ENCODE measurements around the gene GGT6.
A peak's percentile ranks its signal among the peaks of the same experiment; 100 is the strongest.
"Not testable (repeated sequence)": the region's sequence is repeated elsewhere in the genome, so short reads cannot be mapped to it uniquely, and the experiment has no call there.

GGT6 gene, protein sequence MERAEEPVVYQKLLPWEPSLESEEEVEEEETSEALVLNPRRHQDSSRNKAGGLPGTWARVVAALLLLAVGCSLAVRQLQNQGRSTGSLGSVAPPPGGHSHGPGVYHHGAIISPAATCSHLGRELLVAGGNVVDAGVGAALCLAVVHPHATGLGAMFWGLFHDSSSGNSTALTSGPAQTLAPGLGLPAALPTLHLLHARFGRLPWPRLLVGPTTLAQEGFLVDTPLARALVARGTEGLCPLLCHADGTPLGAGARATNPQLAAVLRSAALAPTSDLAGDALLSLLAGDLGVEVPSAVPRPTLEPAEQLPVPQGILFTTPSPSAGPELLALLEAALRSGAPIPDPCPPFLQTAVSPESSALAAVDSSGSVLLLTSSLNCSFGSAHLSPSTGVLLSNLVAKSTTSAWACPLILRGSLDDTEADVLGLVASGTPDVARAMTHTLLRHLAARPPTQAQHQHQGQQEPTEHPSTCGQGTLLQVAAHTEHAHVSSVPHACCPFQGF

DNA sequence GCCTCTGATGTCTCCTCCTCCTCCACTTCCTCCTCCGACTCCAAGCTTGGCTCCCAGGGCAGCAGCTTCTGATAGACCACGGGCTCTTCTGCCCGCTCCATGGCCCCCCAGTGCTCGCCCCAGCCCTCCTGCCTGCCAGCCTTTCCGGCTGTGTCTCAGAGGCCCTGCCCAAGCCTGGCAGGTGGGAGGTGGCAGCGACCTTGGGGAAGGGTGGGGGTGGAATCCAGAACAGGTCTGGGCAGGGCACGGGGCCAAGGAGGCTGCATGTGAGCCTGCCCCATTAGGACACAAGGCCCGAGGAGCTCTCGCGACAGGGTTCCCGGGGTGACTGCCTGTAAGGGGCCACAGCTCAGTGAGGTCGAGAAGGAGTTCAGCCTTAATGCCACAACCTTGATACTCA is at the start of gene GGT6:
TSS of gene GGT6 (minus strand) at position 157 of the 400 bp plus-strand sequence. CDS start at position 101, 56 bp downstream.
- Mint-ChIP-seq H3K4me3 (no peak within 1 kb of the TSS), H3K27ac (ENCODE audit: low read depth) (no peak within 1 kb of the TSS), H3K27me3 (no peaks in the 10 kb centered on the region), H3K9me3 (no peaks in the 10 kb centered on the region), H3K36me3 (ENCODE audit: insufficient read depth) (peaks cover 3% of the 10 kb centered on the region), H3K4me1 (peaks cover 19% of the 10 kb centered on the region)
- no peak for DNase-seq (ENCODE audit: low spot score in 2 of 2)
- ATAC-seq (replicated peaks; ENCODE audit: extremely low read depth, poor library complexity, severe bottlenecking): no peak

DNA sequence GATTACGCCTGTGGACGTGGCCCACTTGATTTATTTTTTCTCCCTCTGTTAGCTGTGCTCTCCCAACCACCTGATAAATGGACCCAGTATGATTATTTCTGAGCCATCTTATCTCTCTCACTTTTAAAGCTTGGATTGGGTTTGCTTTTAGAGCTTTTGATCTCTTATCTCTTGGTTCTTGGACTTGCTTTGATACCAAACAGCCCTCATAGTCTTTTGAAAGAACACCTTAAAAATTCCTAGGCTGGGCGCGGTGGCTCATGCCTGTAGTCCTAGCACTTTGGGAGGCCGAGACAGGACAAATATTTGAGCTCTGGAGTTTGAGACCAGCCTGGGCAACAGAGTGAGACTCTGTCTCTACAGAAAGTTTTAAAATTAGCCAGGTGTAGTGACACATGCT is 49.8 kb upstream of the GGT6 start:
- Mint-ChIP-seq H3K27me3 (peaks cover 29% of the 10 kb centered on the region), H3K4me1 (no peaks in the 10 kb centered on the region), H3K36me3 (ENCODE audit: insufficient read depth) (no peaks in the 10 kb centered on the region), H3K9me3 (no peaks in the 10 kb centered on the region), H3K27ac (ENCODE audit: low read depth) (no peak overlapping the region), H3K4me3 (no peak overlapping the region)
- ATAC-seq (replicated peaks; ENCODE audit: extremely low read depth, poor library complexity, severe bottlenecking) (no peak), DNase-seq (ENCODE audit: low spot score in 2 of 2) (no peak)

DNA sequence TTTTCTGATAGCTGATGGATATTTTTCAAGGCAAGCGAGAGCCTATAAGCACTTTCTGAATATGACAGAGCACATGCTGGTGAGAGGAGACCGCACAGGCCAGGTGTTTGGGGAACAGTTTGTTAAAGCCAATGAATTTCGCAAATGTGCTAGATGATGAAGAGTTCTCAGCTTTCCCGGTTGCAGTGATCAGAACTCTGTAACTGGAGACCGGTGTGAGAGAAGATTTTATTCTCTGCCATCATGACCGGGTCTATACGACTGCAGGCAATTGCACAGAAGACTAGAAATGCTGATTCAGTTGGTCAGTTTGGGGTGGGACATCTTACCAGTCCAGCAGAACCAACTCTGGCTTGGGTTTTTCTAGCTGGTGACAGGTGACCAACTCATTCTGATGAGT is 49.4 kb upstream of the GGT6 start:
- no peak for DNase-seq (ENCODE audit: low spot score in 2 of 2)

DNA sequence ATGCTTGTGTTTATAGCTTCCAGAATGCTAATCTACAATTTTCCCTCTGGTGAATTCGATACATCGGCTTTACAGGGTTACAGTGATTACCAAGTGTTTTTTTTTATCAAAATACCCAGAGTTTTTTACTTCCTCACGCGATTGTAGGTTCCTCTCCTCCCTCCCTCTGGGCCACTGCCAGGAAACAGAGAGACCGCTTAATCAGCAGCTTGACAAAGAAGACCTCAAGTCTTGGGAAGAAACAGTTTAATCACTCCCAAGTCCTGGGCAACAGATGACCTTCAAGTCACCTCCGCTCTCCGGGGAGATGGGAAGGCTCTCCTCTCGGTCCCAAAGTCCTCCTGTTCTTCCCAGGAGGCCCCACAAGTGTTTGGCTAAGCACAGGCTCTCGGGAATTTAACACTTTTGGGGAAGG is 47.4 kb upstream of the GGT6 start:
- no peaks in the 10 kb centered on the region for H3K4me1 Mint-ChIP-seq
- H3K27me3 Mint-ChIP-seq: peaks cover 29% of the 10 kb centered on the region
- no peak for DNase-seq (ENCODE audit: low spot score in 2 of 2)
- ATAC-seq (replicated peaks; ENCODE audit: extremely low read depth, poor library complexity, severe bottlenecking): no peak
- no peak overlapping the region for H3K27ac Mint-ChIP-seq (ENCODE audit: low read depth)
- H3K9me3 Mint-ChIP-seq: no peaks in the 10 kb centered on the region
- H3K36me3 Mint-ChIP-seq (ENCODE audit: insufficient read depth): no peaks in the 10 kb centered on the region
- no peak overlapping the region for H3K4me3 Mint-ChIP-seq

More for the DNA sequence above, 49.4 kb upstream of the GGT6 start:
- no peaks in the 10 kb centered on the region for H3K9me3 Mint-ChIP-seq
- no peak overlapping the region for H3K27ac Mint-ChIP-seq (ENCODE audit: low read depth)
- no peak for ATAC-seq (replicated peaks; ENCODE audit: extremely low read depth, poor library complexity, severe bottlenecking)
- H3K36me3 Mint-ChIP-seq (ENCODE audit: insufficient read depth): no peaks in the 10 kb centered on the region
- H3K4me3 Mint-ChIP-seq: no peak overlapping the region
- no peaks in the 10 kb centered on the region for H3K4me1 Mint-ChIP-seq
- H3K27me3 Mint-ChIP-seq: peaks cover 29% of the 10 kb centered on the region

DNA sequence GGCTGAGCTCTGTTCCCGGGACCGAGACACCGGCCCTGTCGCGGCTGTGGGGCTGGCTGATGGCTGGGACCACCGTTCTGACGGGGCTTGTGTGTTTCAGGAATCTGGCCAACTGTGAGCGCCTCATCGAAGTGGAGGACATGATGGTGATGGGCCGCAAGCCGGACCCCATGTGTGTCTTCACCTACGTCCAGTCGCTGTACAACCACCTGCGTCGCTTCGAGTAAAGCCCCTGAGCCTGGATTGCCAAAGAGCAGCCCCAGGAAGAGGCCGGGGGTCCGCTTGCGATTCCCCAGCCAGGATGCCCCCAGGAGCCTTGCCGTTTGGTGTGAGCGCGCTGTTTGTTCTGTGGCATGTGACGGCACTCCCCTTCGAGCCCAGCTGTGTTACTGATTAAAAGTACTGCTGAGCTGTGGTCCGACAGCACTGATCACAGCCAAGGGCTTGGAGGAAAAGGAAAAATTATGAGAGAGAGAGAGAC is 46.9 kb upstream of the GGT6 start:
- DNase-seq (ENCODE audit: low spot score in 2 of 2) (no peak), ATAC-seq (replicated peaks; ENCODE audit: extremely low read depth, poor library complexity, severe bottlenecking) (no peak)
- Mint-ChIP-seq H3K27ac (ENCODE audit: low read depth) (no peak overlapping the region), H3K4me1 (no peaks in the 10 kb centered on the region), H3K27me3 (peaks cover 29% of the 10 kb centered on the region), H3K36me3 (ENCODE audit: insufficient read depth) (no peaks in the 10 kb centered on the region), H3K9me3 (no peaks in the 10 kb centered on the region), H3K4me3 (no peak overlapping the region)

DNA sequence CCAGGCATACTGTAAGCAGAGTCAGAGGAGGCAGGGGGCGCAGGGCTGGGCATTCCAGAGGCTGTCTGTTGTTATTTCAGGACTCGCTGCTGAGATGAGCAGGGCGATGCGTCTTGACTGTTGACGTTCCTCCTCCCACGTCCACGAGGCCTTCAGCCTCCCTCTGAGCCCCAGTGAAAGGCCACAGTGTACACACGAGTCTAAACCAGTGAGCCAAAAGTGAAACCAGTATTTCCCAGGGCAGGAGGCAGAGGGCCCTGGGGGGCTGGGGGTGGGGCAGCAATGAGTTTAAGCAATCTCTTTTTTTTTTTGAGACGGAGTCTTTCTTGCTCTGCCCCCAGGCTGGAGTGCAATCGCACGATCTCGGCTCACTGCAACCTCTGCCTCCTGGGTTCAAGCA is 45.4 kb upstream of the GGT6 start:
- Mint-ChIP-seq H3K4me3 (no peak overlapping the region), H3K27ac (ENCODE audit: low read depth) (no peak overlapping the region), H3K4me1 (no peaks in the 10 kb centered on the region), H3K27me3 (peaks cover 29% of the 10 kb centered on the region), H3K9me3 (no peaks in the 10 kb centered on the region), H3K36me3 (ENCODE audit: insufficient read depth) (no peaks in the 10 kb centered on the region)
- ATAC-seq (replicated peaks; ENCODE audit: extremely low read depth, poor library complexity, severe bottlenecking) (no peak), DNase-seq (ENCODE audit: low spot score in 2 of 2) (no peak)

DNA sequence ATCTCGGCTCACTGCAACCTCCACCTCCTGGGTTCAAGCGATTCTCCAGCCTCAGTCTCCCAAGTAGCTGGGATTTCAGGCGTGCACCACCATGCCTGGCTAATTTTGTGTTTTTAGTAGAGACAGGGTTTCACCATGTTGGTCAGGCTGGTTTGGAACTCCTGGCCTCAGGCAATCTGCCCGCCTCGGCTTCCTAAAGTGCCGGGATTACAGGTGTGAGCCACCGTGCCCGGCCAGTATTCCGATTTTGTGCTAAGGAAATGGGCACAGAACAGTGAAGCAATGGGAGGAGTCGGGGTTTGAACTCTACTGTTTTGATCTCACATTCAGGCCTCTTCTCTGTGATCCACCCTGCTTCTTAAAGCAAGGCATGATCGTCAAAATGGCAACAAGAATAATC is 44.4 kb upstream of the GGT6 start:
- not testable (repeated sequence) for H3K9me3 Mint-ChIP-seq; DNase-seq (ENCODE audit: low spot score in 2 of 2); H3K4me3 Mint-ChIP-seq; H3K27ac Mint-ChIP-seq (ENCODE audit: low read depth); ATAC-seq (replicated peaks; ENCODE audit: extremely low read depth, poor library complexity, severe bottlenecking); H3K4me1 Mint-ChIP-seq; H3K36me3 Mint-ChIP-seq (ENCODE audit: insufficient read depth)
- peaks cover 35% of the 10 kb centered on the region for H3K27me3 Mint-ChIP-seq

DNA sequence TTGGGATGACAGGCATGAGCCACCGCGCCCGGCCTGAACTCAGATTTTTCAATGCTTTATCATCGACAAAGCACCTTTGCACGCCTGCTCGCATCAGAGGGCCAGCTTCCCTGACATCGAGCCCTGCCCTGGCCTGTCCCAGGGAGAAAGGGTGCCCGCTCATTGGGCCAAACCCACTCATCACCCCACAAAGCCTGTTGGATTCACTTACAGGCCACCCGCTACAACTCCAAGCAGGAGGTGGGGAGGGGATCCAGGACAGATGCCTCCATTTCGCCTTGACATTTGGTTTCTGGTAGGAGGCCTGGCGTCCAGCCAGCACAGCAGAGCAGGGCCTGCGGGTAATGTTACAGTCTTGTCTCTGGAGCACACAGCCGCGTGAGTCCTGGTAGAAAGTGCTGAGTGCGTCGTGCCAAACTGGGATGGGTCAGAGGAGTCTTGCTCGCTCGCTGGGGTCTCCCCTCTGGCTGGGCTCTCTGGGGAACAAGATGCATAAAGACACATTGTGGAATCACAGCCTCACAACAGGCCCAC is 43.8 kb upstream of the GGT6 start:
- Mint-ChIP-seq H3K4me1 (no peaks in the 10 kb centered on the region), H3K27me3 (peaks cover 35% of the 10 kb centered on the region), H3K4me3 (no peak overlapping the region), H3K36me3 (ENCODE audit: insufficient read depth) (no peaks in the 10 kb centered on the region), H3K27ac (ENCODE audit: low read depth) (peak overlapping the region; percentile 29), H3K9me3 (no peaks in the 10 kb centered on the region)
- no peak for DNase-seq (ENCODE audit: low spot score in 2 of 2)
- ATAC-seq (replicated peaks; ENCODE audit: extremely low read depth, poor library complexity, severe bottlenecking): no peak

DNA sequence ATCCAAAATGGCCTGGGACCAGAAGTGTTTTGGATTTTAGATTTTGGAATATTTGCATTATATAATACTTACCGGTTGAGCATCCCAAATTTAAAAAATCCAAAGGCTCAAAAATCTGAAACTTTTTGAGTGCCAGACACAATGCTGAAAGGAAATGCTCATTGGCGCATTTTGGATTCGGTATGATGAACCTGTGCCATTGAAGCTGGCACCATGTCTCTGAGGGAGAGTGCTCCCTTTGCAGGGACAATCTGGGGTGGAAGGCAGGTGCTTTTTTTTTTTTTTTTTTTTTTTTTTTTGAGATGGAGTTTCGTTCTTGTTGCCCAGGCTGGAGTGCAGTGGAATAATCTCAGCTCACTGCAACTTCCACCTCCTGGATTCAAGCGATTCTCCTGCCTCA is 41.7 kb upstream of the GGT6 start:
- no peaks in the 10 kb centered on the region for H3K9me3 Mint-ChIP-seq
- H3K4me1 Mint-ChIP-seq: no peaks in the 10 kb centered on the region
- no peak for DNase-seq (ENCODE audit: low spot score in 2 of 2)
- H3K36me3 Mint-ChIP-seq (ENCODE audit: insufficient read depth): no peaks in the 10 kb centered on the region
- ATAC-seq (replicated peaks; ENCODE audit: extremely low read depth, poor library complexity, severe bottlenecking): no peak
- H3K4me3 Mint-ChIP-seq: no peak overlapping the region
- H3K27me3 Mint-ChIP-seq: peaks cover 28% of the 10 kb centered on the region
- no peak overlapping the region for H3K27ac Mint-ChIP-seq (ENCODE audit: low read depth)

DNA sequence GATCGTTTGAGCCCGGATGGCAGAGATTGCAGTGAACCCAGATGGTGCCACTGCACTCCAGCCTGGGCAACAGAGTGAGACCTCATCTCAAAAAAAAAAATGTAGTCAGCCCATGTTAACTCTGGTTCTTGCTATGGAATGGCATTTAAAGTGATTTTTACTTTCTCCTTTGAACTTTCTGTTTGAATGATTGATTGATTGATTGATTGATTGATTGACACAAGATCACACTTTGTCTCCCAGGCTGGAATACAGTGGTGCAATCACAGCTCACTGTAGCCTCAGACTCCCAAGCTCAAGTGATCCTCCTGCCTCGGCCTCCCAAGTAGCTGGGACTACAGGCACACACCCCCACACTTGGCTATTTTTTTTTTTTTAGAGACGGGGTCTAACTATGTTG is 40.9 kb upstream of the GGT6 start:
- DNase-seq (ENCODE audit: low spot score in 2 of 2) (no peak), ATAC-seq (replicated peaks; ENCODE audit: extremely low read depth, poor library complexity, severe bottlenecking) (no peak)
- Mint-ChIP-seq H3K9me3 (no peaks in the 10 kb centered on the region), H3K36me3 (ENCODE audit: insufficient read depth) (no peaks in the 10 kb centered on the region), H3K4me1 (no peaks in the 10 kb centered on the region), H3K27me3 (peaks cover 30% of the 10 kb centered on the region), H3K4me3 (no peak overlapping the region), H3K27ac (ENCODE audit: low read depth) (no peak overlapping the region)

DNA sequence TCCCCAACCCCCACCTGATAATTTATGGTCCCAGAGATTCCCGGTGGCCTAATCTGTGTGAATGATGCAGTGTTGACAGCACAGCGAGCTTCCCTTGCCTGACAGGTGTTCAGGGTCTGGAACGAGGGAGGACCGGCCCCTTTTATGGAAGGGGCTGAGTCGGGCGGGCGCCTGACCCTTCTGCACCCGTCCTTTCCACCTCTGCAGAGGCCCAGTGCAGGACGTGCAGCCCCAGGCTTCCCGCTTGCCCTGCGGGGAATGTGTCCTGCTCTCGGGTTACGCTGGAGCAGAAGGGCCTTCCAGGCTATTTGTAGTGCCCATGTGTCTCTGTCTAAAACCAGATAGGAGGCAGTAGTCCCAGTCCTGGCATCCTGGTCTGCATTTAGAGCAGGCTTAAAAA is 40.2 kb upstream of the GGT6 start:
- Mint-ChIP-seq H3K36me3 (ENCODE audit: insufficient read depth) (no peaks in the 10 kb centered on the region), H3K27me3 (peaks cover 30% of the 10 kb centered on the region), H3K4me1 (no peaks in the 10 kb centered on the region), H3K9me3 (no peaks in the 10 kb centered on the region), H3K27ac (ENCODE audit: low read depth) (no peak overlapping the region), H3K4me3 (no peak overlapping the region)
- DNase-seq (ENCODE audit: low spot score in 2 of 2) (no peak), ATAC-seq (replicated peaks; ENCODE audit: extremely low read depth, poor library complexity, severe bottlenecking) (no peak)

DNA sequence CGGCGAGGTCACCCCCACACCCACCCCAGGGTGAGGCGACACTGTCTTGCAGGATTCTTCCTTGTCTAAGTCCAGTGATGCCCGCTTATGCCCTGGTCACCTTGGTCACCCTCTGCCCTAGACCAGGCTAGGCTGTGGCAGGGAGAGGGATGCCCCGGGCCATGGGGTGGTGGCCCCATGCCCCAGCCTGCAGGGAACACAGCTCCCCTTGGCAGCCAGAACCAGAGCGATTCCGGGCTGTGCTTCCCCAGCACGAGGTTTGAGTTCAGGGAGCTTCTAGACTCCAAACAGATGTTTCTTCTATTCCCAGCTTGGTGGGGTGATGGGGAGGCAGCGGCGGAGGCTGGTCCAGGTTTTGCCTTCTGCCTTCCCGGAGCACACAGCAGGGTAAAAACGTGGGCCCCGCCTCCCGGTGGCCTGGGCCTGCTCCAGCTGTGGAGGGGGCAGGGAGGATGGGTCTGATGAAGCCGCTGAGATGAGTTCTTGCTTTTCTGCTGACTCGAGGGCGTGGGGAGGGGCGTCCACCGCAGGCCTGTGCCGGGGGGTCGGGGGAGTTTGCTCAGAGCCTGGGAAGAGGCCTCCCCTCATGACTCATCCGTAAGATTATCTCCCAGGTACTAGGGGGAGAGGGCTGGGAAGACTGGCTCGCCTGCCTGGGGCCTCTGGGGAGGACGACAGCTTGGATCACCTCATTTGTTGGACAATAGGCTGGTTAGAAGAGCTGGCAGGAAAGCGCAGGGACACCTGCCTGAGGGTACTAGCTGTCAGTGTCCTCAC is 39.3 kb upstream of the GGT6 start:
- no peaks in the 10 kb centered on the region for H3K4me1 Mint-ChIP-seq
- H3K4me3 Mint-ChIP-seq: no peak overlapping the region
- no peaks in the 10 kb centered on the region for H3K9me3 Mint-ChIP-seq
- DNase-seq (ENCODE audit: low spot score in 2 of 2) (no peak), ATAC-seq (replicated peaks; ENCODE audit: extremely low read depth, poor library complexity, severe bottlenecking) (no peak)
- no peaks in the 10 kb centered on the region for H3K36me3 Mint-ChIP-seq (ENCODE audit: insufficient read depth)
- peaks cover 30% of the 10 kb centered on the region for H3K27me3 Mint-ChIP-seq
- H3K27ac Mint-ChIP-seq (ENCODE audit: low read depth): no peak overlapping the region
